ENCODE results near the gene SOD2. TPM values are rescaled to one million over a fixed set of nuclear protein-coding genes. Genes with fewer than 3 reads are reported as not detected.

Gene SOD2
- total RNA-seq, 2 experiments from 2014 or later: 36.4 to 49.2 TPM

DNA sequence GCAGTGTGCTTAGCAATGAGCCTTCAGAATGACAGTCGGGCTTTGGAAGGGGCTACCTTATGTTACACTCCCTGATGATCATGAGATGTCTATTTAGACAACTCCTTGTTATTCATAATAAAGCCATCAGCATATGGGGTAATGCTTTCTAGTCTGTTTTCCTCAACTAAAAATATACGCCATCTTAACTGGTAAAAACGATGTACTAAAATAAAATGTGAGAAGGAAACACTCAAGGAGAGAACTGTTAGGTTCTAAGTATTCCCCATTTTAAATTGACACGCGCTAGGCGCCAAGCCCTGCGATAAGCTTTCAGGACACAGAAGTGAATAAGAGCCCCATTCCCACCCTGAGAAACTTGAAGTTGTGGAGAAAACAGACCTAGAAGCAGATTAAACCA lies 43.6 kb downstream of the SOD2 start:
- no peaks in the 10 kb centered on the region for H3K4me1 ChIP-seq (ENCODE audit: insufficient read depth, low read length, poor library complexity, severe bottlenecking)
- no peaks in the 10 kb centered on the region for H4K20me1 ChIP-seq (ENCODE audit: insufficient read depth, low read length)
- no peaks in the 10 kb centered on the region for H3K9me3 ChIP-seq (ENCODE audit: low read length)
- intact Hi-C loops (cut with micrococcal nuclease; ENCODE audit: unreplicated experiment): no loop called here
- H3K4me3 ChIP-seq (ENCODE audit: low read depth, low read length, poor library complexity, severe bottlenecking): no peak overlapping the region
- H2AFZ ChIP-seq (ENCODE audit: low read length): no peak overlapping the region
- ChIA-PET POLR2A (no interaction called here), CTCF (ENCODE audit: unreplicated experiment) (no interaction called here)
- no TSS peak for BruUV-seq (replicated peaks)
- no peak for TF ChIP-seq EZH2phosphoT487 (IDR thresholded peaks at IDR 0.05; ENCODE audit: borderline replicate concordance, low read depth, low read length)
- no peak overlapping the region for H3K27ac ChIP-seq (ENCODE audit: low read depth, low read length, poor library complexity, severe bottlenecking)
- H3K79me2 ChIP-seq (ENCODE audit: insufficient read depth, low read depth, low read length): no peaks in the 10 kb centered on the region
- DNase-seq (ENCODE audit: low spot score): no peak
- H3K36me3 ChIP-seq (ENCODE audit: insufficient read depth, low read length): no peaks in the 10 kb centered on the region
- no peak overlapping the region for H3K4me2 ChIP-seq (ENCODE audit: low read length)
- no peaks in the 10 kb centered on the region for H3K9me2 ChIP-seq (ENCODE audit: insufficient read depth, low read length)

- ChIA-PET CTCF (ENCODE audit: unreplicated experiment) (interaction anchor here (0.6 to 0.8 kb wide), 2 partner anchors 9 to 408 kb away, joined by 3 read pairs; no protein-coding TSS in a partner anchor), POLR2A (interaction anchor here (0.6 to 1.6 kb wide), 8 partner anchors 9 to 472 kb away, joined by 3 to 9 read pairs (median 4); no protein-coding TSS in a partner anchor)
- H3K9me3 ChIP-seq (ENCODE audit: low read length): no peaks in the 10 kb centered on the region
- intact Hi-C loops (cut with micrococcal nuclease; ENCODE audit: unreplicated experiment): no loop called here
- no peaks in the 10 kb centered on the region for H3K79me2 ChIP-seq (ENCODE audit: insufficient read depth, low read depth, low read length)
- H3K36me3 ChIP-seq (ENCODE audit: insufficient read depth, low read length): no peaks in the 10 kb centered on the region
- no peak overlapping the region for H2AFZ ChIP-seq (ENCODE audit: low read length)
- no peak for TF ChIP-seq EZH2phosphoT487 (IDR thresholded peaks at IDR 0.05; ENCODE audit: borderline replicate concordance, low read depth, low read length)
- TF ChIP-seq, protein P1, sequence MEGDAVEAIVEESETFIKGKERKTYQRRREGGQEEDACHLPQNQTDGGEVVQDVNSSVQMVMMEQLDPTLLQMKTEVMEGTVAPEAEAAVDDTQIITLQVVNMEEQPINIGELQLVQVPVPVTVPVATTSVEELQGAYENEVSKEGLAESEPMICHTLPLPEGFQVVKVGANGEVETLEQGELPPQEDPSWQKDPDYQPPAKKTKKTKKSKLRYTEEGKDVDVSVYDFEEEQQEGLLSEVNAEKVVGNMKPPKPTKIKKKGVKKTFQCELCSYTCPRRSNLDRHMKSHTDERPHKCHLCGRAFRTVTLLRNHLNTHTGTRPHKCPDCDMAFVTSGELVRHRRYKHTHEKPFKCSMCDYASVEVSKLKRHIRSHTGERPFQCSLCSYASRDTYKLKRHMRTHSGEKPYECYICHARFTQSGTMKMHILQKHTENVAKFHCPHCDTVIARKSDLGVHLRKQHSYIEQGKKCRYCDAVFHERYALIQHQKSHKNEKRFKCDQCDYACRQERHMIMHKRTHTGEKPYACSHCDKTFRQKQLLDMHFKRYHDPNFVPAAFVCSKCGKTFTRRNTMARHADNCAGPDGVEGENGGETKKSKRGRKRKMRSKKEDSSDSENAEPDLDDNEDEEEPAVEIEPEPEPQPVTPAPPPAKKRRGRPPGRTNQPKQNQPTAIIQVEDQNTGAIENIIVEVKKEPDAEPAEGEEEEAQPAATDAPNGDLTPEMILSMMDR (conservative IDR thresholded peaks at IDR 0.05; ENCODE audit: low read length): no peak
- no peaks in the 10 kb centered on the region for H3K9me2 ChIP-seq (ENCODE audit: insufficient read depth, low read length)
- no TSS peak for BruUV-seq (replicated peaks)
- no peak overlapping the region for H3K27ac ChIP-seq (ENCODE audit: low read depth, low read length, poor library complexity, severe bottlenecking)
- no peaks in the 10 kb centered on the region for H3K4me1 ChIP-seq (ENCODE audit: insufficient read depth, low read length, poor library complexity, severe bottlenecking)
- DNase-seq (ENCODE audit: low spot score): no peak
- no peak overlapping the region for H3K4me3 ChIP-seq (ENCODE audit: low read depth, low read length, poor library complexity, severe bottlenecking)
- no peak overlapping the region for H3K4me2 ChIP-seq (ENCODE audit: low read length)
- no peaks in the 10 kb centered on the region for H4K20me1 ChIP-seq (ENCODE audit: insufficient read depth, low read length)
Measured at GRCh38 chr6:159646733-159647132, 46.3 kb downstream of the SOD2 start.

DNA sequence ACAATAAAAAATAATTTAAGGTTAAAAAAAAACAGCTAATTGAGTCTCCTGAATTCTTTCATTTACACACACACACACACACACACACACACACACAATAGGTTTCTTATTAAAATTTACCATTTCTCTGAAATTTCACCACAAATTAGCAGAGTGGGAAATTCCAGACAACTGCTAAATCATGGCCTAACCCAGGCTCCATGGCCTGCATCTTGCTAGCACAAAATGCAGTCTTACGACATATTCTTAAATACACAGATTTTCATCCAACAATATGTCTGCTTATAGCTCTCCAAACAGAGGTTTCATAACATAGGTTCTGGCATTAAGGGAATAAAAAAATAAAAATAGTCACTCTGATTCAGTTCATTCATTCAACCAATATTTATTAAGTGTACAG lies 46.9 kb downstream of the SOD2 start:
- TF ChIP-seq, protein P1 (conservative IDR thresholded peaks at IDR 0.05; ENCODE audit: low read length): no peak
- TF ChIP-seq EZH2phosphoT487 (IDR thresholded peaks at IDR 0.05; ENCODE audit: borderline replicate concordance, low read depth, low read length): no peak
- ChIA-PET POLR2A (interaction anchor here (0.5 to 1.6 kb wide), 7 partner anchors 10 to 461 kb away, joined by 3 to 7 read pairs (median 5); no protein-coding TSS in a partner anchor), CTCF (ENCODE audit: unreplicated experiment) (no interaction called here)
- H4K20me1 ChIP-seq (ENCODE audit: insufficient read depth, low read length): no peaks in the 10 kb centered on the region
- H3K79me2 ChIP-seq (ENCODE audit: insufficient read depth, low read depth, low read length): no peaks in the 10 kb centered on the region
- no peaks in the 10 kb centered on the region for H3K9me3 ChIP-seq (ENCODE audit: low read length)
- H3K4me1 ChIP-seq (ENCODE audit: insufficient read depth, low read length, poor library complexity, severe bottlenecking): no peaks in the 10 kb centered on the region
- H3K9me2 ChIP-seq (ENCODE audit: insufficient read depth, low read length): no peaks in the 10 kb centered on the region
- no peak overlapping the region for H2AFZ ChIP-seq (ENCODE audit: low read length)
- no peak overlapping the region for H3K4me3 ChIP-seq (ENCODE audit: low read depth, low read length, poor library complexity, severe bottlenecking)
- intact Hi-C loops (cut with micrococcal nuclease; ENCODE audit: unreplicated experiment): no loop called here
- H3K4me2 ChIP-seq (ENCODE audit: low read length): no peak overlapping the region
- no peak overlapping the region for H3K27ac ChIP-seq (ENCODE audit: low read depth, low read length, poor library complexity, severe bottlenecking)
- BruUV-seq (replicated peaks): no TSS peak
- H3K36me3 ChIP-seq (ENCODE audit: insufficient read depth, low read length): no peaks in the 10 kb centered on the region
- DNase-seq (ENCODE audit: low spot score): no peak

Measured in OCI-LY7 (cell line).